ENCODE data around the gene ZBTB7C.

GRCh38 chr18:48376934-48377333, 32.2 kb downstream of the ZBTB7C start:
- TF ChIP-seq BRF2 (IDR thresholded peaks at IDR 0.05; ENCODE audit: borderline replicate concordance, insufficient read depth, insufficient read length) (no peak), CTCF (IDR thresholded peaks at IDR 0.05 in 2 of 3, conservative IDR thresholded peaks at IDR 0.05 in 1 of 3; ENCODE audit: insufficient read depth in 2 of 3, low read depth in 1 of 3, low read length in 3 of 3) (no peak), YY1 (IDR thresholded peaks at IDR 0.05; ENCODE audit: borderline replicate concordance in 1 of 3, control insufficient read depth in 1 of 3, extremely low read depth in 1 of 3, insufficient read depth in 3 of 3, insufficient read length in 1 of 3, insufficient replicate concordance in 2 of 3, low read depth in 1 of 3, low read length in 2 of 3) (no peak), SREBF2 (CRISPR knock-in tag; IDR thresholded peaks at IDR 0.05) (no peak), POLR2A (conservative IDR thresholded peaks at IDR 0.05) (no peak), ZNF449 (CRISPR knock-in tag; IDR thresholded peaks at IDR 0.05) (no peak), NFRKB (IDR thresholded peaks at IDR 0.05; ENCODE audit: low read depth) (no peak)

Measured in K562 (cell line).